Measurements from ENCODE around the gene ADCK1. TPM values are rescaled to one million over a fixed set of nuclear protein-coding genes. Genes with fewer than 3 reads are reported as not detected.

The ADCK1 gene, protein sequence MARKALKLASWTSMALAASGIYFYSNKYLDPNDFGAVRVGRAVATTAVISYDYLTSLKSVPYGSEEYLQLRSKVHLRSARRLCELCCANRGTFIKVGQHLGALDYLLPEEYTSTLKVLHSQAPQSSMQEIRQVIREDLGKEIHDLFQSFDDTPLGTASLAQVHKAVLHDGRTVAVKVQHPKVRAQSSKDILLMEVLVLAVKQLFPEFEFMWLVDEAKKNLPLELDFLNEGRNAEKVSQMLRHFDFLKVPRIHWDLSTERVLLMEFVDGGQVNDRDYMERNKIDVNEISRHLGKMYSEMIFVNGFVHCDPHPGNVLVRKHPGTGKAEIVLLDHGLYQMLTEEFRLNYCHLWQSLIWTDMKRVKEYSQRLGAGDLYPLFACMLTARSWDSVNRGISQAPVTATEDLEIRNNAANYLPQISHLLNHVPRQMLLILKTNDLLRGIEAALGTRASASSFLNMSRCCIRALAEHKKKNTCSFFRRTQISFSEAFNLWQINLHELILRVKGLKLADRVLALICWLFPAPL
- total RNA-seq = 10 to 100 TPM in 1 of 4 donors, 1 to 10 TPM in 3; 3.8 to 11.1 (median 6.8) TPM

DNA sequence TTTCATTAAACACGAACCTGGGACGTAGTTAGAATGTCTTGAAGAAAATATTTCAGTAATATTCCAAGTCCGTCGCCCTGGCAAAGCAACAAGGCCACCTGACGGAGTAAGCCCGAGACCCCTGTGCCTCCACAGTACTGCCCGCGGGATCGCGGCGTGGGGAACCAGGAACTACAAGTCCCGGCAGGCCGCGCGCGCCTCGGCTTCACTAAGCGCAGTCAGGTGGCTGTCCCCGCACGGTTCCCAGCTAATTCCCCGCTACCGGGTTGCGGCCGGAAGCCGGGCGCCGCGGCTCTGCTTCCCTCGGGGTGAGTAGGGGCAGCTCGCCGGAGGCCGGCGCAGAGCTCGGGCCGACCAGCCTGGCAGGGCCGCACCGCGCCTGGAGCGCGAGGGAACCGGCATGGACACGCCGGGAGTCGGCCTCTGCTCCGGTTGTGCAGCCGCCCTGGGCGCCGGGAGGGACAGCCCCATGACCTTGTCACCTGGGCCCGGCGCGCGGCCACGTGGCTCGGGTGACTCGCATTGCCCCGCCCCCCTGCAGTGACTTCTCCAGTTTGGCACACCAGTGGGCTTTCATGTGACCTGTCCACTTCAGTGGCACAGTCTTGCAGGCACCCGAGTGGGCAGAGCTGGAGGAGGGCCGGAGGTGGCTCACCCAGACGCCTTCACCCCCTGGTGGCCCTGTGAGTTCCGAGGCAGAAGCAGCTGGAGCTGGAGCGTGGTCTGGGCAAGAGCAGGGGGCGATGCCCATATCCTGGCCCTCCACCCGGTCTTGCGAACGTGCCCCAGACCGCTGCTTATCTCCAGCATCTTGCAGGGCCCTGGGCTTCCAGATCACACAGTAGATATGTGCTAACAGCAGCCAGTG is at the start of gene ADCK1:
TSS of gene ADCK1 (plus strand) at position 247 of the 868 bp plus-strand sequence. CDS start 18,870 bp downstream, outside the sequence.
- peak; percentile 96 for ATAC-seq
- Histone ChIP-seq H3K27me3 (peaks cover 8% of the 10 kb centered on the region), H3K9me3 (no peaks in the 10 kb centered on the region), H3K36me3 (no peaks in the 10 kb centered on the region), H3K27ac (peak within 1 kb of the TSS; percentile 21 to 93 (median 90)), H3K4me1 (peaks cover 0 to 14% (median 3%) of the 10 kb centered on the region in 3 donors), H3K4me3 (peak within 1 kb of the TSS; percentile 54 to 94)
- peak; percentile 42 for TF ChIP-seq POLR2AphosphoS5 (IDR thresholded peaks at IDR 0.05)
- TF ChIP-seq EP300 (IDR thresholded peaks at IDR 0.05) = no peak
- peak; percentile 35 to 41 for TF ChIP-seq POLR2A (IDR thresholded peaks at IDR 0.05)
- peak in 3 of 4 experiments; percentile 43 to 56 (median 53) for TF ChIP-seq CTCF (IDR thresholded peaks at IDR 0.05)
- WGBS, 2 donors (ENCODE audit: low coverage in 1 of 2) = 0 to 1% methylated on average over 2 to 20 of the region's 66 CpGs

- Histone ChIP-seq H3K27ac (no peak overlapping the region), H3K4me3 (no peak overlapping the region), H3K4me1 (peaks cover 0 to 40% (median 0%) of the 10 kb centered on the region in 3 donors), H3K36me3 (peaks cover 0 to 84% of the 10 kb centered on the region in 2 donors), H3K9me3 (no peaks in the 10 kb centered on the region), H3K27me3 (no peaks in the 10 kb centered on the region)
- WGBS, 2 donors (ENCODE audit: low coverage in 1 of 2) = 93 to 94% methylated on average over 2 of the region's 2 CpGs
- TF ChIP-seq CTCF (IDR thresholded peaks at IDR 0.05) (no peak), EP300 (IDR thresholded peaks at IDR 0.05) (no peak), POLR2AphosphoS5 (IDR thresholded peaks at IDR 0.05) (no peak), POLR2A (IDR thresholded peaks at IDR 0.05) (no peak)
- no peak for ATAC-seq
Observed at GRCh38 chr14:77752266-77752665, 47.6 kb upstream of the ADCK1 start.

- Histone ChIP-seq H3K9me3 (no peaks in the 10 kb centered on the region), H3K27me3 (no peaks in the 10 kb centered on the region), H3K4me1 (peaks cover 0 to 47% (median 0%) of the 10 kb centered on the region in 3 donors), H3K4me3 (no peak overlapping the region), H3K36me3 (peaks cover 0 to 77% of the 10 kb centered on the region in 2 donors), H3K27ac (no peak overlapping the region)
- TF ChIP-seq POLR2AphosphoS5 (IDR thresholded peaks at IDR 0.05) (no peak), EP300 (IDR thresholded peaks at IDR 0.05) (no peak), CTCF (IDR thresholded peaks at IDR 0.05) (no peak), POLR2A (IDR thresholded peaks at IDR 0.05) (no peak)
- ATAC-seq = no peak
- 57 to 67% methylated on average over 3 of the region's 3 CpGs for WGBS, 2 donors (ENCODE audit: low coverage in 1 of 2)
Observed at GRCh38 chr14:77752799-77753516, 47.0 kb upstream of the ADCK1 start.

DNA sequence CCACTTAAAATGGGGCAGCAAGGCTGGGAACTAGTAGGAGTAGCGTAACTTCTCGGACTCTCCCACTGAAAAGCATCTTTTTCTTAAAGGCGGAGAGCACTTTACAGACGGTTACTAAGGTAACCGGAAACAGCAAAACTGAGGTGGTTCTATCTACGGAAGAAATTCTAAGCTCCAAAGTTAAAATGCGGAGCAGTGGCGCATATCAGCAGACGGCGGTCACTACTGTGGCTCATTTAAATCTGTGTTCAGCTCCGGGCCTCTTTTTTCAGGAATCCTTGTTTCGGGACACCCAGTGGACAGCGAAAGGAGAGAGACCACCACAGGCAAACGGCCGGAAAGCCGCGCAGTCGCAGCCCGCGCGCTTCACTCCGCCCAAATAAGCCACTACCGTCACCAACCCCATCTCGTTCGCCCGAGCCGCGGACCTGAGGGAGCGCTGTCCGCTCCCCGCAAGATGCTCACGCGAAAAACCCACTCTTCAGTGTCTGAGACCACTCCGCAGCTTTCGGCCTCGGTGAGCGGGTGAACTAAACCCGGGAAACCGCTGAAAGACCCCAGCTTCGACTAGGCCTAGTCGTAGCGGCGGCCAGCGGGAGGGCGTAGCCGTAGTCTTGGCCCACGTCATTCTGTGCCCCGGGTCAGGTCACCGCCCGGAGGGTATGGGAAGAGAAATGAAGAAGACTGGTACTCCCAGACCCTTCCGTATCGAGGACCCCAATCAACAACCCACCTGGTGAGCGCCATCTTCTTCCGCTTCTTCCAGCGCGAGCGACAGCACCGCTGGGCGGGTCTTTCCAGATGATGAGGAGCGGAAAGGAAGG is 39.3 kb upstream of the ADCK1 start, which contains the start of gene SNW1:
TSS of gene SNW1 (minus strand) at position 776 of the 824 bp plus-strand sequence. CDS start at position 747, 29 bp downstream.
- no peaks in the 10 kb centered on the region for H3K27me3 ChIP-seq
- 1 to 2% methylated on average over 13 to 20 of the region's 60 CpGs for WGBS, 2 donors (ENCODE audit: low coverage in 1 of 2)
- no peak for TF ChIP-seq CTCF (IDR thresholded peaks at IDR 0.05)
- peak; percentile 63 to 70 for TF ChIP-seq POLR2A (IDR thresholded peaks at IDR 0.05)
- TF ChIP-seq POLR2AphosphoS5 (IDR thresholded peaks at IDR 0.05) = peak; percentile 87
- H3K27ac ChIP-seq = peak within 1 kb of the TSS; percentile 77 to 97 (median 93)
- peaks cover 0 to 11% of the 10 kb centered on the region in 2 donors for H3K36me3 ChIP-seq
- H3K9me3 ChIP-seq = no peaks in the 10 kb centered on the region
- peaks cover 0 to 59% (median 18%) of the 10 kb centered on the region in 3 donors for H3K4me1 ChIP-seq
- H3K4me3 ChIP-seq = peak within 1 kb of the TSS; percentile 82 to 87
- ATAC-seq = peak; percentile 99
